Stimulated activated CD8-positive, alpha-beta memory T cell treated with anti-CD3 and anti-CD28 coated beads, Interleukin-2, amount 100 ng/mL, for 48 hours (primary cell): ENCODE data around the gene RIPK3.
A peak's percentile ranks its signal among the peaks of the same experiment; 100 is the strongest.
"Not testable (repeated sequence)": the region's sequence is repeated elsewhere in the genome, so short reads cannot be mapped to it uniquely, and the experiment has no call there.

ENCODE experiments used
- DNase-seq, 2 donors: peaks; one replicate each; pipeline ENCODE4 v3.0.0-alpha.2; 2020; ENCODE audit warnings: low read depth in 2 of 2

Gene RIPK3

GRCh38 chr14:24369463-24369862 lies 29.7 kb upstream of the RIPK3 start:
- DNase-seq = no peak

GRCh38 chr14:24368562-24369252 lies 28.9 kb upstream of the RIPK3 start:
- DNase-seq = peak in 1 of 2 donors; percentile 14

GRCh38 chr14:24368212-24368561 lies 28.4 kb upstream of the RIPK3 start:
- no peak for DNase-seq

GRCh38 chr14:24367514-24368211 lies 27.9 kb upstream of the RIPK3 start, which contains the start of gene NFATC4:
Gene NFATC4 (plus strand): TSS chr14:24368184. CDS start chr14:24368341, 157 bp downstream.
- DNase-seq = no peak

GRCh38 chr14:24366721-24367513 lies 27.1 kb upstream of the RIPK3 start:
- DNase-seq = peak; percentile 15 to 17

- DNase-seq = no peak
Observed at GRCh38 chr14:24366413-24366720, 26.6 kb upstream of the RIPK3 start.

- DNase-seq = peak; percentile 65 to 70
Observed at GRCh38 chr14:24365600-24366412, 26.0 kb upstream of the RIPK3 start.

GRCh38 chr14:24364841-24365240 lies 25.1 kb upstream of the RIPK3 start:
- no peak for DNase-seq

- no peak for DNase-seq
Observed at GRCh38 chr14:24363401-24363800, 23.6 kb upstream of the RIPK3 start.

- no peak for DNase-seq
Observed at GRCh38 chr14:24362241-24362960, 22.6 kb upstream of the RIPK3 start.

GRCh38 chr14:24361326-24361725 lies 21.5 kb upstream of the RIPK3 start:
- no peak for DNase-seq

GRCh38 chr14:24360281-24360680 lies 20.5 kb upstream of the RIPK3 start:
- no peak for DNase-seq

- no peak for DNase-seq
Observed at GRCh38 chr14:24356208-24356607, 16.4 kb upstream of the RIPK3 start.

- no peak for DNase-seq
Observed at GRCh38 chr14:24355009-24355408, 15.2 kb upstream of the RIPK3 start.

- not testable (repeated sequence) for DNase-seq
Observed at GRCh38 chr14:24354482-24354825, 14.7 kb upstream of the RIPK3 start.

GRCh38 chr14:24353559-24354481 lies 14.0 kb upstream of the RIPK3 start:
- DNase-seq = no peak

- no peak for DNase-seq
Observed at GRCh38 chr14:24351517-24351916, 11.7 kb upstream of the RIPK3 start.

- DNase-seq = no peak
Observed at GRCh38 chr14:24349742-24350141, 10.0 kb upstream of the RIPK3 start.

- DNase-seq = no peak
Observed at GRCh38 chr14:24348186-24348585, 8.4 kb upstream of the RIPK3 start.

GRCh38 chr14:24347134-24347533 lies 7.3 kb upstream of the RIPK3 start:
- no peak for DNase-seq
